Dendritic cell treated with granulocyte-macrophage colony-stimulating factor and Interleukin-4, amounts not matched to agents 40 ng/mL and 50 ng/mL, for 4 days (primary cell): ENCODE measurements around the gene SLC12A7.
"Not testable (repeated sequence)": the region's sequence is repeated elsewhere in the genome, so short reads cannot be mapped to it uniquely, and the experiment has no call there.

Experiments used
- H3K27ac Mint-ChIP-seq: one replicate; pipeline ENCODE4 v1.8.0; 2022; ENCODE audit warnings: mild to moderate bottlenecking, mixed read lengths
- H3K27me3 Mint-ChIP-seq: one replicate; pipeline ENCODE4 v1.8.0; 2022; ENCODE audit warnings: mild to moderate bottlenecking, mixed read lengths
- H3K36me3 Mint-ChIP-seq: one replicate; pipeline ENCODE4 v1.8.0; 2022; ENCODE audit warnings: low read depth, mixed read lengths
- H3K4me1 Mint-ChIP-seq: one replicate; pipeline ENCODE4 v1.8.0; 2022; ENCODE audit warnings: low read depth, mixed read lengths
- H3K4me3 Mint-ChIP-seq: one replicate; pipeline ENCODE4 v1.8.0; 2022; ENCODE audit warnings: mild to moderate bottlenecking, moderate library complexity, mixed read lengths
- H3K9me3 Mint-ChIP-seq: one replicate; pipeline ENCODE4 v1.8.0; 2022; ENCODE audit warnings: mixed read lengths
- intact Hi-C: fragments of 100-400 bp; cut with micrococcal nuclease; formaldehyde crosslinking; loops from one replicate; pipeline ENCODE4 v1.15.0; 2022

SLC12A7 gene

DNA sequence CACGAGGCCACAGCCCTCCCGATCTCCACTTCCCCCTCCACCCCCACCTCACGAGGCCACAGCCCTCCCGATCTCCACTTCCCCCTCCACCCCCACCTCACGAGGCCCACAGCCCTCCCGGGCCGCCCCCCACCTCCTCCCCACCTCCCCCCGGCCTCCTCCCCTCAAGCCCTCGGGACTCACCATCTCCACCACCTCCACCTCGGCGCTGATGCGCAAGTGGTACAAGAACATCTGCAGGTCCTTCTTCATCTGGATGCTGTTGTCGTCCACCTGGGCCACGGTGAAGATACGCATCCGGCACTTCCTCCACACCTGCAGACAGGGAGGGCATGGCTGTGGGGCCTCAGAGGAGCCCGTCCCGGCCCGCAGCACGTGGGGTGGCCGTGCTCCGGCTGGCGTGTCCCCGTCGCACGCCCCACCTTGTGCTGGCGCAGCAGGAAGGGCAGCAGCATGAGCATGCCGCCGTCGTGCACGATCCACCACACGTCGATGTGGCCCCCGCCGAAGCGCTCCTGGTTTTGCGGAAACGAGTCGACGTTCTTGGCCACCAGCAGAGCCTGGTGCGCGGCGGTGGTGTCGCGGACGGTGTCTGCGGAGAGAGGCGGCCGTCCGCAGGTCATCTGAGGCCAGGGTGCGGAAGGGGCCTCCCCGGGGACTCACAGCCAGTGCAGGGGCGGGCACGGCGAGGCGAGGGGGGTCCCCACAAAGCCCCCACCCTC is 48.0 kb downstream of the SLC12A7 start:
- Mint-ChIP-seq H3K27me3 (no peaks in the 10 kb centered on the region), H3K36me3 (peaks cover 99% of the 10 kb centered on the region), H3K4me3 (no peak overlapping the region), H3K27ac (no peak overlapping the region), H3K4me1 (no peaks in the 10 kb centered on the region), H3K9me3 (no peaks in the 10 kb centered on the region)
- intact Hi-C loops, result no loop called here

DNA sequence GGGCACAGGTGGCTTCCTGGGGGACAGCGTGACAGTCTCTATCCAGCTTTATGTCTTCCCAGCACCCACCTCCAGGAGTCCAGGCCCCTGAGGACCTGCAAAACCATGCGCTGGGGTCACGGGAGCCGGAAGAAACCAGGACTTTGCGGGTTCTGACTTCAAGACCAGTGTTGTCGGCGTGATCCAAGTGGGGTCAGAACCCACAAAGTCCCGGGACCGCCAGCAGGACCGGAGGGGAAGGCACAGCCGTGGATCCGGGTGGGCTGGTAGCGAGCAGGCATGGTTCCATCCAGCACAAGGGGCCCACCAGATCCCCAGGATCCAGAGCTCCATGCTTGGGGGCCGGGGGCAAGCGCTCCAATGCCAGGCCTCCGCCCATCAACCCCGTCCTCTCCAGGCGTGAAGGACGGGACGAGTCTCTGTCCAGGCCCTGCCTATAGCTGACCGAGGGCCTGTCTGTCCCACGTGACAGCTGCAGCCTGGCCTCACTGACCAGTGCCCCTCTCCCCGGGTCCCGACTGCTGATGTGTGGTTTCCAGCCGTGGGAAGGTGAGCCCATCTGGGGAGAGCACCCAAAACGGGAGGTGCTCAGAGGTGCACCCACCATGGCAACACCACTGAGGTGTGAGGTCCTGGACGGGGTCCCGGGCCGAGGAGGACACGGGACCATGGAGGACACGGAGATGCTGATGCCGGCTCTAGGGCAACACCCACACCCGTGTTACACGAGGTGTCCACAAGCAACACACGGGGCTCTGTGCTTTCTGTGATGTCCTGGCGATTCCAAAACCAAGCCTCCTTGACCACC is 48.9 kb downstream of the SLC12A7 start:
- Mint-ChIP-seq H3K27ac (no peak overlapping the region), H3K36me3 (peaks cover 99% of the 10 kb centered on the region), H3K4me1 (no peaks in the 10 kb centered on the region), H3K9me3 (no peaks in the 10 kb centered on the region), H3K4me3 (no peak overlapping the region), H3K27me3 (no peaks in the 10 kb centered on the region)
- intact Hi-C loops, result no loop called here

DNA sequence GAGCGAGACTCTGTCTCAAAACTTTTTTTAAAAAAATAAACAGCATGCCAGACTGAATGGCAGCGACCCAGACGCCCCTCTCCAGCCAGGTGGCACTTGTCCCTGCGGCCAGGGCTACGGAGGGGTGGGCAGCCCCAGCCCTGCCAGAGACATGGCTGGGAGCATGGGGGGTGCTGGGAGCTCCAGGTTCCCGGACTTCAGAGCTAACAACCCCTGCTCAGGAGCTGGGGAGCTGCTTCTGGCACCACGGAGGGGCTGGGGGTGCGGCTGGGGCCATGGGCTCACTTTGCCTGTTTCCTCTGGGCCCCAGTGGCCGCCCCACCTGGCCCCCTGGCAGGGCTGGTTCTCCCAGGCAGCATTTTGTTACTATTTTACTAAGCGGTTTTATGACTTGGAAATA is 49.9 kb downstream of the SLC12A7 start:
- H3K4me3 Mint-ChIP-seq, result no peak overlapping the region
- H3K27me3 Mint-ChIP-seq, result no peaks in the 10 kb centered on the region
- peaks cover 99% of the 10 kb centered on the region for H3K36me3 Mint-ChIP-seq
- H3K9me3 Mint-ChIP-seq, result no peaks in the 10 kb centered on the region
- intact Hi-C loops, result no loop called here
- H3K27ac Mint-ChIP-seq, result no peak overlapping the region
- H3K4me1 Mint-ChIP-seq, result no peaks in the 10 kb centered on the region

DNA sequence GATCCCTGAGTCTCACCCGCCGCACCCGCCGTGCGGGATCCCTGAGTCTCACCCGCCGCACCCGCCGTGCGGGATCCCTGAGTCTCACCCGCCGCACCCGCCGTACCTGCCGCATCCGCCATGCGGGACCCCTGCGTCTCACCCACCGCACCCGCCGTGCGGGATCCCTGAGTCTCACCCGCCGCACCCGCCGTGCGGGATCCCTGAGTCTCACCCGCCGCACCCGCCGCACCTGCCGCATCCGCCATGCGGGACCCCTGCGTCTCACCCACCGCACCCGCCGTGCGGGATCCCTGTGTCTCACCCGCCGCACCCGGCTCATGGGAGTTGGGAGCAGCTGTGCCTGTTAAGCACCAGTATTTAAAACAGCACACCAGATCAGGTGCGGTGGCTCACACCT is 50.6 kb downstream of the SLC12A7 start:
- intact Hi-C loops, H3K4me1 Mint-ChIP-seq, H3K27ac Mint-ChIP-seq, H3K4me3 Mint-ChIP-seq, H3K27me3 Mint-ChIP-seq, H3K9me3 Mint-ChIP-seq: not testable (repeated sequence)
- peaks cover 99% of the 10 kb centered on the region for H3K36me3 Mint-ChIP-seq

DNA sequence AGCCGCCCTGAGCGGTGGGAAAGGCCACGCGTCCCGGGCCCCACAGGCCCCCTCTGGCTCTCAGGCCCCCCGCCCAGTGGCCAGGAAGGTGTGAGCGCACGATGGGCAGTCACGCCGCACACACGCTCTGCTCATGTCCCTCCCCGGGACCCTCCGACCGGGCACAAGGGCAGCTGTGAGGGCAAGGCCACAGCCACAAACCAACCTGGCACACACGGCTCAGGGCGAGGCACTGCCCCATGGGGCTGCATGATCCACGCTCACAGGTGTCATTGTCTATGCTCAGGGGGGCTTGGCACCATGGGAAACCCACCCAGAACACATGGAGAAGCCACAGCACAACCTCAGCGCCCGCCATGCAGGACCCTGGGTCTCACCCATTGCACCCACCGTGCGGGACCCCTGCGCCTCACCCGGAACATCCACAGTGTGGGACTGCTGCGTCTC is 51.3 kb downstream of the SLC12A7 start:
- H3K27ac Mint-ChIP-seq, result no peak overlapping the region
- no peaks in the 10 kb centered on the region for H3K9me3 Mint-ChIP-seq
- intact Hi-C loops, result no loop called here

DNA sequence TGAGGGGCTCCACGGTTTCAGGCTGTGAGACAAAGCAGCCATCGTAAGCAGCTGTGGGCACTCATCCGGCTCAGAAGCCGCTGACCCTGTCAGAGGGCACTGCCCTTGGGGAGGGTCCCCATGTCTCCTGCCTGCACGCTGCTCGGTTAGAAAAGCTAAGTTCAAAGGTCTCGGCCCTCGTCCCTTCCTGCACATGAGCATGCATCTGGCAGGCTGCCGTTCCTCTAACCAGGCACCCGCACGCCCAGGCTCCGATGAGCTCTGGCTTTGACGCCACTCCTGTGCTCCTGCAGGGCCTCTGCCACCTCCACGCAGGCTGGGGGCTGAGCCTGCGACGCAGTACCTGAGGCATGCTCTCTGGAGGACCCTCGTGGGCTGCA is 52.0 kb downstream of the SLC12A7 start:
- H3K27ac Mint-ChIP-seq, result no peak overlapping the region
- no peaks in the 10 kb centered on the region for H3K9me3 Mint-ChIP-seq
- H3K27me3 Mint-ChIP-seq, result no peaks in the 10 kb centered on the region
- no peak overlapping the region for H3K4me3 Mint-ChIP-seq
- peaks cover 6% of the 10 kb centered on the region for H3K4me1 Mint-ChIP-seq
- intact Hi-C loops, result no loop called here
- H3K36me3 Mint-ChIP-seq, result peaks cover 99% of the 10 kb centered on the region

More for the DNA sequence above, 51.3 kb downstream of the SLC12A7 start:
- Mint-ChIP-seq H3K27me3 (no peaks in the 10 kb centered on the region), H3K36me3 (peaks cover 99% of the 10 kb centered on the region), H3K4me3 (no peak overlapping the region), H3K4me1 (peaks cover 6% of the 10 kb centered on the region)

DNA sequence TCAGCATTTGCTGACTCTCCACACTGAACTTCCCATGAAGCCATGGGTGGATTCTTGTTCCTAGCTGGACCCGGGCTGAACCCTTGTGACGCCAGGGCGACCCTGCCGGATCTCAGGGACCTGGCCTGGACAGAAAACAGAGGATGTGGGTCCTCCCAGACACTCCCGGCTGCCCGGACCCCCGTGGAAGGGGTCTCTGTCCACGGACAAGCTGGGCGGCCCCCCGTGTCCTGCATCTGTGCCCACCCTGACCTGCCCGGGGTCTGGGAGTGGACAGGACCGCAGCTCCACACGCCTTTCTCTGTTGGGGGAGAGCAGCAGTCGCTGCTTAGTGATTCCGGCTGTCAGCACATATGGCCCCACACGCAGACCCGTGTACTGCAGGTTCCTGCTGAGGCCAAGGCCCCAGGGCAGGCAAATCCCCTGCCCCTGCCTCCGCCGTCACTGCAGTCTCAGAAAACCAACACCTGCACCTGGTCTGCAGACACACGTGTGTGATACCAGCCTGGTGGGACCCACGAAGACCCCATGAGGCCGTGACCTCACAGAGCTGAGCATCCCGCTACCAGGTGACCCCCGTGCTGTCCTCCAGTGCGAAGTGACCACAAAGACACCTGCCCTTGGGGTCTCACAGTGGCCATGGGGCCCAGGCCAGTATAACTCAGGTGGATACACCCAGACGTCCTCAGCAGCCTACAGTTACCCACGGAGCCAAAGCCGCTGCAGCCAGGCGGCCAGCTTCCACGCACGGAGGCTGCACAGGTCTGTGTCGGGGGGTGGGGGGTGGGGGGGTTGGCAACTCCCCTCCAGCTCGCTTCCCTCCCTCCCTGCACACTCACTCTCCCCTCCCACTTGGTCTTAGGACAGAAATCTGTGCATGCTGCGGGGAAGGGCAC is 52.6 kb downstream of the SLC12A7 start:
- Mint-ChIP-seq H3K4me1 (peaks cover 6% of the 10 kb centered on the region), H3K9me3 (no peaks in the 10 kb centered on the region), H3K27me3 (no peaks in the 10 kb centered on the region), H3K27ac (no peak overlapping the region), H3K4me3 (no peak overlapping the region), H3K36me3 (peaks cover 99% of the 10 kb centered on the region)
- intact Hi-C loops, result no loop called here

DNA sequence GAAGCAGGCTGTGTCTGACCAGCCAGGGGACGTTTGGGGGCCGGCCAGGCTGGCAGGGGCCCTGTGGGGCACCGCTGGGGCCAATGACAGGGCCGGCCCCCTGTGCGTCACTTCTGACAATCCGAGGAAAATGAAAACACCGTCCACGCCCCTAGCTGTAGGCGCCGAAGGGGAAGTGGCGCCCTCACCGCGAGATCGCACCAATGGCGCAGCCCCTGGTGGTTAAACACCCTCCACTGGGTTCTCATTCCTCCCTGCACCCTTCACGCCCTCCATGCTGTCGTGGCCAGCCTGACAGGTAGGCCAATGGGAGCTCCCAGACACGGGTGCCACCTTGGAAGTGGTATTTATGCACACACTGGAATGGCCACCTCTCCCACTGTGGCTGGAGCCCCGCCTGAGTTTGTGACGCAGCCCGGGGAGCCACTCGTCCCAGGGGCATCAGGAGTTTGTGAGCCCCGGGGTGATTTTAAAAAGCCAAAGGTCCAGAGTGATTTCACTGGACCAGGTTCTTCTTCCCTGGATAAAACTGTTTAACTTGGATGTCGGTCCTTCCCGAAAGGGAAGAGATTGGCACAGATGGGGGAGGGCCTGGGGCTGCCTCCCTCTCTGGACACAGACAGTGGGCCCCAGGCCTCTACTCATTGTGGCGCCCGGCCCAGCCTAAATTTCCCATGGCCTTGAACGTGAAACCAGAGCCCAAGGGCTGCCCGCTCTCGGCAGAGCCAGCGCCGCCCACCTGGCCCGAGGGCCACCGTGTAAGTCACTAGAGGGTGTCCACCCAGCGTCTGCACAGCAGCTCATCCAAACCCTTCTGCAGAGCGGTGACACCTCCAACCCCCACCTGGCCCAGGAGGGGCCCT is 53.5 kb downstream of the SLC12A7 start:
- H3K4me1 Mint-ChIP-seq, result peaks cover 6% of the 10 kb centered on the region
- no peak overlapping the region for H3K4me3 Mint-ChIP-seq
- no peaks in the 10 kb centered on the region for H3K9me3 Mint-ChIP-seq
- peaks cover 99% of the 10 kb centered on the region for H3K36me3 Mint-ChIP-seq
- H3K27ac Mint-ChIP-seq, result no peak overlapping the region
- no peaks in the 10 kb centered on the region for H3K27me3 Mint-ChIP-seq
- intact Hi-C loops, result no loop called here

DNA sequence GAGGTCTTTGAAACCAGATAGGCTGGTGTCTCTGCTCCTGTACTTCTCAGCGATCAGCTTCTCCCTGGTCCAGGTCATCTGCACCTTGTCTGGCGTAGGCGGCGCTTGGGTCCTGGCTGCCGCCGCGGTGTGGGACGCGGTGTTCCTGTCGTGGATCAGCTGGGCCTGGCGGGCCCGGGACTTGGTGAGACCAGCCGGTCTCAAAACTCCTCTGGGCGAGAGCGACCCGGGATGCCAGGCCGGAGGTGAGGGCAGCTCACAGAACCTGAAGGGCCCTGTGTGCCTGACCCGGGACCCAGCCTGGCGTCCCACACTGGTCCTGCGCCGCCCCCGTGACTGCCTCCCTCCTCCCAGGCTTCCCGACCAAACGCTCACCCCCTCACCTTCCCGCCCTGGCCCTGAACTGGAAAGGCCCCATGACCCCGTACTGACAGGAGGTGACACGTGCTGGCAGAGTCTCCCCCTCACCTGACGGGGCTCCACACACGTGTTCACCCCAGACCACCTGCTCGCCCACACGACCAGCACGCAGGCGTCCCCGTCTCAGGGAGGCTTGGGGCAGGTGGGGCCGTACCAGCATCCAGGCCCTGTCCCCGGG is 54.3 kb downstream of the SLC12A7 start:
- Mint-ChIP-seq H3K27me3 (no peaks in the 10 kb centered on the region), H3K4me1 (peaks cover 6% of the 10 kb centered on the region), H3K27ac (no peak overlapping the region), H3K9me3 (no peaks in the 10 kb centered on the region), H3K4me3 (no peak overlapping the region), H3K36me3 (peaks cover 99% of the 10 kb centered on the region)
- intact Hi-C loops, result no loop called here

DNA sequence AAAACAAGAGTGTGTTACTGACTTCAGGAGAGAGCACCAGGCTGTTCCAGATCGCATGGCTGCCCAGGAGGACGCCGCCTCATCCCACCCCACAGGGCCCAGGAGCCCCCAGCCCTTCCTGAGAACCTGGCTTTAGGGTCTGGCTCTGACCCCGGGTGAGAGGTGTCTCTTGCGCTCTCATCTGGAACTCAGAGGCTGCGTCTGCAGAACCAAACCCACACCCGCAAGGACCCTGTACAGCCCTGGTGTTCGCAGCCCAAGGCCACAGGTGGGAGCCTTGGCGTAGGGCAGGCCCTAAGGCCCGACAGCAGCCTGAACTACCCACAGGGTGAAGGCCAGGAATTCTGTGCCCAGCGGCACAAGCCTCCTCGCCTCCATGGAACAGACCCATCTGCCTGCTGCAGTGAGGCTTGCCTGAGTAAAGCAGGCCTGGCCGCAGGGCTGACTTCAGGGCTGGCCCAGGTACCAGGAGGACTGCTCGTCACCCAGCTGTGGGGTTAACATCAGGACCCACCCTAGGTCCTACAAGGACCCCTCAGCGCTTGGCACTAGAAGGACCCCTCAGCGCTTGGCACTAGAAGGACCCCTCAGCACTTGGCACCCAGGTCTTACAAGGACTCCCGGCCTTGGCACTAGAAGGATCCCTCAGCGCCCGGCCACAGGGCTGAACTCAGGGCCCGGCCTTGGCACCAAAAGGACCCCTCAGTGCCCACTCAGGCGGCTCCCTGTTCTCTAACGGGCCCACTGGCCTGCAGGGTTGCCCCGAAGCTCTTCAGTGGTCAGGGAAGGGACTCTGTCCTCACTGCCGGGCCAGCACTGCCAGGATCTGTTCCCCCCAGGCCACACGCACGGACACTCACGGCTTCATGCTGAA is 55.0 kb downstream of the SLC12A7 start:
- no peaks in the 10 kb centered on the region for H3K27me3 Mint-ChIP-seq
- no peak overlapping the region for H3K4me3 Mint-ChIP-seq
- peaks cover 99% of the 10 kb centered on the region for H3K36me3 Mint-ChIP-seq
- intact Hi-C loops, result no loop called here
- H3K27ac Mint-ChIP-seq, result no peak overlapping the region
- H3K4me1 Mint-ChIP-seq, result peaks cover 6% of the 10 kb centered on the region
- H3K9me3 Mint-ChIP-seq, result no peaks in the 10 kb centered on the region

DNA sequence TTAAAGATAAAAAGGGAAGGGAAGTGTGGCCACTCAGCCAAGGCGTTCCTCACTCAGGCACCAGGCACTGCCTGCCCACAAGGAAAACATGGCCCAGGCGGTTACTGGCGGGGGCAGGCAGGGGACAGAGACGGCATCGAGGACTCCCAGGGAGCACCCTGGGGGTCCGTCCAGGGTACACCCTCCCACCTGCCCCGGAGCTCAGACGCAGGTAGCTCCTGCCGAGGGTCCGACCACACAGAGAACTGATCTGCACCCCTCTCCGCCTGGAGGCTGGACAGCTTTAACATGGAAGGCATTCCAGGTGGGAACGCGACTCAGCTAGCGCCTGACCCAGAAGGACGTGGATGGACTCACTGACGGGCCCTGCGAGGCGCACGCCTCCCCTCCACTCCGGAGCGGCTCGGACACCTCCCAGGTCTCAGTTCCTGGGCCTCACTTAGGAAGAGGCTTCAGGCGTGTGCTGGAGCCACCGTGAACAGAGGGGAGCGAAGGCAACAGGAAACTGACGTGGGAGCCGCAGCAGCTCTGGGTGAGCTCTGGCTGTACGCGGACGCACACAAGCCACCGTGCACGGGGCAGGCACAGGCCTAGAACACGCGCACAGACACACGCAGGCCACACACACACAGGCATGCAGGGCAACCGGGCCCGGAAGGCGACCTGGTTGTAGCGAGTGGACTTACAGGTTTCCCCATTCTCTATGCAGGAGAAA is 55.8 kb downstream of the SLC12A7 start:
- intact Hi-C loops, result no loop called here
- H3K27me3 Mint-ChIP-seq, result no peaks in the 10 kb centered on the region
- H3K9me3 Mint-ChIP-seq, result no peaks in the 10 kb centered on the region
- peaks cover 99% of the 10 kb centered on the region for H3K36me3 Mint-ChIP-seq
- H3K4me1 Mint-ChIP-seq, result peaks cover 6% of the 10 kb centered on the region
- no peak overlapping the region for H3K4me3 Mint-ChIP-seq
- H3K27ac Mint-ChIP-seq, result no peak overlapping the region
